Measurements from ENCODE around the gene GOLGA6D. TPM values are rescaled to one million over a fixed set of nuclear protein-coding genes. Genes with fewer than 3 reads are reported as not detected.

GOLGA6D gene
- total RNA-seq, 1 experiment from 2014 or later, result 0.35 TPM

GRCh38 chr15:75307778-75308390 is 25.2 kb downstream of the GOLGA6D start:
- Histone ChIP-seq H3K4ac (ENCODE audit: low read depth, low read length) (no peak overlapping the region), H4K8ac (replicated peaks; ENCODE audit: insufficient read length, low read depth, low read length) (no peak overlapping the region), H2BK20ac (ENCODE audit: low read depth, low read length, poor library complexity, severe bottlenecking) (no peak overlapping the region), H2BK5ac (ENCODE audit: insufficient read length, low read length) (no peak overlapping the region), H2AFZ (ENCODE audit: low read length) (no peak overlapping the region), H3K23ac (ENCODE audit: insufficient read length, low read depth, low read length) (no peak overlapping the region), H3K9ac (ENCODE audit: extremely low read depth, insufficient read length, low read length) (no peak overlapping the region), H3K23me2 (ENCODE audit: insufficient read length, low read depth, low read length, poor library complexity, severe bottlenecking) (no peaks in the 10 kb centered on the region), H3K79me2 (ENCODE audit: insufficient read depth, low read length) (no peaks in the 10 kb centered on the region), H3K14ac (ENCODE audit: insufficient read depth, low read length) (no peak overlapping the region), H3K27me3 (ENCODE audit: insufficient read depth, low read length) (no peaks in the 10 kb centered on the region; the same call in 1 of the 2 replicates), H3K4me1 (ENCODE audit: insufficient read depth, low read length) (no peaks in the 10 kb centered on the region), H3K56ac (ENCODE audit: insufficient read length, low read depth, low read length) (no peak overlapping the region), H2BK120ac (ENCODE audit: low read depth, low read length, poor library complexity, severe bottlenecking) (no peak overlapping the region), H4K5ac (ENCODE audit: insufficient read length, low read depth, low read length) (no peak overlapping the region), H2BK15ac (ENCODE audit: low read depth, low read length) (no peak overlapping the region), H2AK5ac (ENCODE audit: insufficient read length, low read length) (no peak overlapping the region), H3K18ac (ENCODE audit: insufficient read length, low read depth, low read length) (no peak overlapping the region), H3T11ph (ENCODE audit: low read length) (no peak overlapping the region), H4K20me1 (ENCODE audit: control insufficient read depth, insufficient read depth, insufficient read length) (no peaks in the 10 kb centered on the region), H3K79me1 (ENCODE audit: insufficient read depth, low read depth, low read length, poor library complexity, severe bottlenecking) (no peaks in the 10 kb centered on the region), H2BK12ac (ENCODE audit: insufficient read length, low read depth, low read length) (no peak overlapping the region), H4K91ac (ENCODE audit: insufficient read length, low read depth, low read length) (no peak overlapping the region), H3K4me2 (ENCODE audit: insufficient read depth, insufficient read length, low read length) (no peak overlapping the region), H3K9me3 (ENCODE audit: control insufficient read depth, low read depth, low read length) (no peaks in the 10 kb centered on the region), H3K27ac (ENCODE audit: insufficient read length, low read depth, low read length) (no peak overlapping the region)
- H3K4me3 Mint-ChIP-seq, result no peak overlapping the region
- H3K4me1 Mint-ChIP-seq, result peaks cover 0 to 2% of the 10 kb centered on the region in 2 experiments; a peak in 1 of 4 replicates
- no peak overlapping the region for H3K27ac Mint-ChIP-seq
- no peaks in the 10 kb centered on the region for H3K36me3 Mint-ChIP-seq (ENCODE audit: insufficient read depth in 1 of 3, low read depth in 3 of 3)
- H3K9me3 Mint-ChIP-seq, result no peaks in the 10 kb centered on the region
- DNase-seq, result peak; percentile 88
- TF ChIP-seq CTCF (conservative IDR thresholded peaks at IDR 0.05), result peak; percentile 89
- WGBS (ENCODE audit: extremely low coverage, insufficient read length, low lambda C conversion rate), result no CpG with 5 or more reads among the region's 15 CpGs
- peaks cover 23% of the 10 kb centered on the region for H3K27me3 Mint-ChIP-seq (ENCODE audit: low read depth)

All from H9 (cell line).